ENCODE results near the gene PWWP2B. TPM values are rescaled to one million over a fixed set of nuclear protein-coding genes. Genes with fewer than 3 reads are reported as not detected.

The PWWP2B gene
- total RNA-seq (2022; extraction: Qiagen RNA extraction) = 12.2 to 17.8 TPM (median 16.3 TPM) in 5 replicates

GRCh38 chr10:132397036-132397541, at the start of gene PWWP2B:
PWWP2B (plus strand) TSS chr10:132397200; CDS start chr10:132397227, 27 bp downstream.

Other genes starting within 250 kb of the PWWP2B start
- gene DPYSL4, start 210.3 kb upstream of the PWWP2B start, total RNA-seq (2022; extraction: Qiagen RNA extraction) = 16.8 to 20.1 TPM (median 19.7 TPM) in 5 replicates
- gene STK32C, start 89.2 kb upstream of the PWWP2B start, total RNA-seq (2022; extraction: Qiagen RNA extraction) = 36.4 to 49.0 TPM (median 44.8 TPM) in 5 replicates
- 5.2 to 6.5 TPM (median 5.7 TPM) in 5 replicates for gene LRRC27, start 65.0 kb upstream of the PWWP2B start, total RNA-seq (2022; extraction: Qiagen RNA extraction)
- 12.3 to 14.1 TPM (median 12.8 TPM) in 5 replicates for gene INPP5A, start 140.6 kb downstream of the PWWP2B start, total RNA-seq (2022; extraction: Qiagen RNA extraction)

Data from A549 treated with Hydrocortisone at 1 μM for 4 hours (cell line).